GM06990 (cell line): Measurements from ENCODE around the gene SMIM27.
"Not testable (repeated sequence)": the region's sequence is repeated elsewhere in the genome, so short reads cannot be mapped to it uniquely, and the experiment has no call there.

Experiments
- DNase-seq: peaks from one replicate; pipeline ENCODE4 v3.0.0-alpha.2; 2011; ENCODE audit not compliant: insufficient read length; ENCODE audit errors: extremely low read depth
- H3K27me3 ChIP-seq: replicated peaks from 2 replicates; pipeline ENCODE4 v1.6.0; 2011; ENCODE audit warnings: low read length; ENCODE audit not compliant: control insufficient read depth, insufficient read depth
- H3K36me3 ChIP-seq: 2 replicates; pipeline ENCODE4 v1.5.1; 2011; ENCODE audit warnings: low read length; ENCODE audit not compliant: control insufficient read depth, insufficient read depth
- H3K4me3 ChIP-seq: replicated peaks from 2 replicates; pipeline ENCODE4 v1.5.1; 2011; ENCODE audit warnings: low read depth, mild to moderate bottlenecking, control low read depth, low read length
- TF ChIP-seq, protein P1 (sequence below): IDR thresholded peaks from 2 replicates; pipeline ENCODE4 v1.5.1; 2011; ENCODE audit warnings: low read length, control low read depth, mild to moderate bottlenecking, inconsistent platforms; ENCODE audit not compliant: insufficient read depth, poor library complexity, severe bottlenecking

The SMIM27 gene

GRCh38 chr9:32590476-32590875, 38.3 kb downstream of the SMIM27 start:
- Histone ChIP-seq H3K36me3 (no peaks in the 10 kb centered on the region), H3K27me3 (no peaks in the 10 kb centered on the region), H3K4me3 (no peak overlapping the region)
- no peak for DNase-seq
- TF ChIP-seq, protein P1, sequence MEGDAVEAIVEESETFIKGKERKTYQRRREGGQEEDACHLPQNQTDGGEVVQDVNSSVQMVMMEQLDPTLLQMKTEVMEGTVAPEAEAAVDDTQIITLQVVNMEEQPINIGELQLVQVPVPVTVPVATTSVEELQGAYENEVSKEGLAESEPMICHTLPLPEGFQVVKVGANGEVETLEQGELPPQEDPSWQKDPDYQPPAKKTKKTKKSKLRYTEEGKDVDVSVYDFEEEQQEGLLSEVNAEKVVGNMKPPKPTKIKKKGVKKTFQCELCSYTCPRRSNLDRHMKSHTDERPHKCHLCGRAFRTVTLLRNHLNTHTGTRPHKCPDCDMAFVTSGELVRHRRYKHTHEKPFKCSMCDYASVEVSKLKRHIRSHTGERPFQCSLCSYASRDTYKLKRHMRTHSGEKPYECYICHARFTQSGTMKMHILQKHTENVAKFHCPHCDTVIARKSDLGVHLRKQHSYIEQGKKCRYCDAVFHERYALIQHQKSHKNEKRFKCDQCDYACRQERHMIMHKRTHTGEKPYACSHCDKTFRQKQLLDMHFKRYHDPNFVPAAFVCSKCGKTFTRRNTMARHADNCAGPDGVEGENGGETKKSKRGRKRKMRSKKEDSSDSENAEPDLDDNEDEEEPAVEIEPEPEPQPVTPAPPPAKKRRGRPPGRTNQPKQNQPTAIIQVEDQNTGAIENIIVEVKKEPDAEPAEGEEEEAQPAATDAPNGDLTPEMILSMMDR, result no peak

DNA sequence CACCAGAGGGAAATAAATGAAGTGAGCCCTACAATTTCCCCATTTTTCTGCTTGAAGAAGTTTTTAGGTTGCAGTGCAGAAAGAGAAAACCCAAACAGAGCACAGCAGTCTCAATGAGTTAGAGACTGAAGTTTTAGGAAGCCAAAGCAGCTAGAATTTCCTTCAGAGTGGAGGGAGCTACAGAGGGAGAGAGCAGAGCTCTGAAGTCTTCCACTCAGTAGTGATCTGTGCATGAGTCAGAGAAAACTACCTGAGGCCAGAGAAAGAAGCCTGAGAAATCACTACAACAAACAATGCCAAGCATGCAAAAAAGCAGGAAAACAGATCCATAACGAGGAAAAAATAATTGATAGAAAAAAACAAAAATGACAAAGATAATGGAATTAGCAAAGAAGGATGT, 38.8 kb downstream of the SMIM27 start:
- H3K4me3 ChIP-seq, result no peak overlapping the region
- TF ChIP-seq, protein P1, result no peak
- DNase-seq, result no peak
- no peaks in the 10 kb centered on the region for H3K27me3 ChIP-seq
- no peaks in the 10 kb centered on the region for H3K36me3 ChIP-seq

GRCh38 chr9:32596096-32596865, 44.2 kb downstream of the SMIM27 start:
- H3K27me3 ChIP-seq, result no peaks in the 10 kb centered on the region
- TF ChIP-seq, protein P1, result no peak
- no peak for DNase-seq
- no peak overlapping the region for H3K4me3 ChIP-seq
- no peaks in the 10 kb centered on the region for H3K36me3 ChIP-seq

- TF ChIP-seq, protein P1, result no peak
- no peak for DNase-seq
- Histone ChIP-seq H3K36me3 (no peaks in the 10 kb centered on the region), H3K27me3 (no peaks in the 10 kb centered on the region), H3K4me3 (no peak overlapping the region)
These were observed 44.8 kb downstream of the SMIM27 start for GRCh38 chr9:32596936-32597335.

GRCh38 chr9:32599021-32599420, 46.9 kb downstream of the SMIM27 start:
- not testable (repeated sequence) for H3K4me3 ChIP-seq, DNase-seq, H3K27me3 ChIP-seq, H3K36me3 ChIP-seq
